HG03066 (cell line): ENCODE data around the gene CCR3.
A peak's percentile ranks its signal among the peaks of the same experiment; 100 is the strongest.
"Not testable (repeated sequence)": the region's sequence is repeated elsewhere in the genome, so short reads cannot be mapped to it uniquely, and the experiment has no call there.

Source experiments
- ATAC-seq: cut with Tn5 transposase; IDR thresholded peaks from one replicate; pipeline ENCODE4 v1.9.1; 2021; ENCODE audit warnings: low read depth; ENCODE audit not compliant: unreplicated experiment

CCR3 gene

DNA sequence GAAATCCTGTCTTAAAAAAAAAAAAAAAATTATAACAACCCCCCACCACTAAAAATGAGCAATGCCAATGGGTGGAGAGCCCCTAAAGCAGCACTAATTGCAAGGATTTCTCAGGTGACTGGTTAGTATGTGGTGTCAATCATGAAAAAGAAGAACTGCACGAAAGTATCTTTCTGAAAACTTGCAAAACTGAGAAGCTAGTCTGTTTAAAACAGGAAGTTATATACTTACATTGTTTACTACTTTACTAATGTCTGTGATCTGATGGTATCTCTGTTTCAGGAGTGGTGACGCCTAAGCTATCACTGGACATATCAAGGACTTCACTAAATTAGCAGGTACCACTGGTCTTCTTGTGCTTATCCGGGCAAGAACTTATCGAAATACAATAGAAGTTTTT lies at the start of gene CCR3:
Gene CCR3 (plus strand): TSS at position 341 of the 400 bp plus-strand sequence. CDS start 22,699 bp downstream, outside the sequence.
- ATAC-seq, result no peak

DNA sequence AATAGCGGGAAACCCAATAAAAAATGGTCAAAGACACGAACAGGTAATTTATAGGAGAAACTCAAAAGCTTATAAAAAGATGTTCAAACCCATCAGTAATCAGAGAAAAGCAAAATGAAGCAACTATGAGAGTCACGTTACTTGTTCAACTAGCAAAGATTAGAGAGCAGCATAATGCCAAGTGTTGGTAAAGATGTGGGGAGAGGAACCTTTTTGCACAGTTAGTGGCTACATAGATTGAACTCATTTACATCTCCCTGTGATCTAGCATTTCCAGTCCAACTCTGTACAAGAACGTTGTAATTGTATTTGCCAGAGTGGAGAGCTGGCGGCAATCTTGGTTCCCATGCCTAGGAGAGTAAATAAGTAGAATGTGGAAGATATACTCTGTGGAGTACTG lies 49.3 kb upstream of the CCR3 start:
- ATAC-seq, result no peak

DNA sequence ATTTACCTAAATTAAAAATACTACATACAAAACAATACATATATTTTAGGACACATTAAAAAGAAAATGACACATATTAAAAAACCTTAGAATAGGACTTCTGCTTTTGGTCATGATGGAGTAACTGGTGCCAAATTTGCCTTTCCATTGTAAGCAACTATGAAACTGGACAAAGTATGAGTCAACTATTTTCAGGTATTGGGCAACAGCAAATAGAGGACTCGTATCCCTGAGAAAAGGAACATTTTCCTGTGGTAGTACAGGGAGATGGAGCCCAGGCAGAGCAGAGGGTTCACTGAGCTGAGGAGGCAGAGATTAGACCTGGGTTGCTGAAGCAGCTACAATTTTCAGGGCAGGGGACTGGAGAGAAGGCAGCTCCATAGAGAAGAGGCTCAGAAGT lies 48.8 kb upstream of the CCR3 start:
- ATAC-seq, result no peak

DNA sequence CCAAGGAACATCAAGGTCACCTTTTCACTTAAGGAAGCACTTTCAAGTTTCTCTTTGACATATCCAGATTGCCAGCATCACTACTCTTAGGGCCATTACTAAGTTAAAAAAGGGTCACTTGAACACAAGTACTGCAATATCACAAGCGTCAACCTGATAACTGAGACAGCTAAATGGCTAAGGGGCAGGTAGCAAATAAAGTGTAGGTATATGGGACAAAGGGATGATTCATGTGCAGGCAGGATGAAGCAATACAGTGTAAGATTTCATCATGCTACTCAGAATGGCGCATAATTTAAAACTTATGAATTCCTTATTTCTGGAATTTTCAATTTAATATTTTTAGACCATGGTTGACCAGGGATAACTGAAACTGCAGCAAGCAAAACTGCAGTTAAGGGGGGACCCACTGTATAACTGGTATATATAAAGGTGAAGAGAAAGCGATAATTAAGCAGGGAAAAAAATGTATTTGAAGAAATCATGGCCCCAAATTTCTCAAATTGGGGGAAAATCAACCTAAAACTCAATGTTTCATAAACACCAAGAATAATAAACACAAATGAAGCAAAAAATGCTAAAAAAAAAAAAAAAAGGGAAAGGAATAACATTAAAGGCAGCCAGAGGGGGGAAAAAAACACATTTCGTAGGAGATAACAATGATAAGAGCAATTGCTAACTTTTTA lies 47.2 kb upstream of the CCR3 start:
- no peak for ATAC-seq

DNA sequence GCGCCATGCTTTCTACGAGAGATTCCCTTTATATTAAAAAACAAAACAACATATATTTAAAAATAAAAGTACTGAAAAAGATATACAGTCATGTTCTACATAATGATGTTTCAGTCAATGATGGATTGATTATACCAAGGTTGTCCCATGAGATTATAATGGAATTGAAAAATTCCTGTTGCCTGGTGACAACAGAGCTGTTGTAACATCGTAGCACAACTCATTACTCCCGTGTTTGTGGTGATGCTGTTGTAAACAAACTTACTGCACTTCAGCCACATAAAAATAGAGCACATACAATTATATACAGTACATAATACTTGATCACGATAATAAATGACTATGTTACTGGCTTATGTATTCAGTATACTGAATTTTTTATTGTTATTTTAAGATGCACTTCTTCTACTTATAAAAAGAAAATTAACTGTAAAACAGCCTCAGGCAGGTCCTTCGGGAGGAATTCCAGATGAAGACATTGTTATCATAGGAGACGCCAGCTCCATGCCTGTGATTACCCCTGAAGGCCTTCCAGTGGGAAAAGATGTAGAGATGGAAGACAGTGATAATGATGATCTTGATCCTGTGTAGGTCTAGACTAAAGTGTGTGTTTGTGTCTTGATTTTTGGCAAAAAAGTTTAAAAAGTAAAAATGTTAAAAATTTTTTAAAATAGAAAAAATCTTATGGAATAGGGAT lies 45.9 kb upstream of the CCR3 start:
- no peak for ATAC-seq

DNA sequence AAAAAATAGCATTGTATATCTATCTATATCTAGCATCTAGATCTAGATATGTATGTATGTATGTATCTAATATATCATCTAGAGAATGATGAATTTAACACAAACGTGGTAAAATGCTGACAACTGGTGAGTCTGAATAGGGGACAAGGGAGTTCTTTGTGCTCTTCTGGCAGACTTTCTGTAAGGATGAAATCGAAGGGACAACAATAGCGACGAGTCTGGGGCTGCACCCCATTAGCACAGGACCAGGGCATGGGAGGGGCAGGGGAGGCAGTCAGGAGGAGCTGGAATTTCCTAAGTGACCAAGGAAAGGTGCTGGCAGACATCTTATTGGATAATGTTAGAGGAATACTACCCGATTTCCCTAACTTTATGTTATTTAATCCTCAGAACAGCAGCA lies 42.0 kb upstream of the CCR3 start:
- ATAC-seq, result no peak

DNA sequence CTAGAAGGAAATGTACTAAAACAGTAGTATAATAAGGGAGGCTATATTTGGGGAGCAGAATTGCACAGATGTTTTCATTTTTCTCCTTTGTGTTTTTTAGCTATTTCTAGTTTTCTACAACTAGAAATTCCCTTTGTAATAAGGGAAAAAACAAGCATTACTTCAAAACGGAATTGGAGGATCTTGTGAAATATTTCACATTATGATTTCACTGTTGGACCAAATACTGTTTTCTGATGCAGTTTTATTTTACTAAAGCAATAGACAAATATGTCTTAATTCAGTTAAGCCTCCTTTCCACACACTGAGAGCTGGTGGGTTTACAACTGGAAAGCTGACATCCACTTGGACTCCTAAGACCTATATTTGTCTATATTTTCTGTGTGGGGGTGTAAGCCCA lies 41.5 kb upstream of the CCR3 start:
- no peak for ATAC-seq

DNA sequence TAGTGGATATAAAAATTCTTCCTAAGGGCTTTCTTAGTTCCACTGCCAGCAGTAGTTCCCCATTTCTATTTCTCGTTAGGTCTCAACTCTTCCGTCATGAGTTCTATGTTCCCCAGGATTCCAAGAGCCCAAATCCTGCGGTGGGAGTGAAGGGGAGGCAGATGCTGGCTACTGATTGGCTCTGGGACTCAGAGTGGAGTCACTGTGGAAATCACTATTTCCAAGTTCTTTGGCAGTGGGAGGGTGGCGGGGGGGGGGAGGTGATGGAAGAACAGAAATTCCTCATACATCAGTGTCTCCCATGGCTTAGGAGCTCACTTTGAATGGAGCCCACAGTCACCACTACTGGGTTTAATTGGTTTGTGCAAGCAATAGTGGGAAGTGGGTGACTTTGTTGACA lies 39.7 kb upstream of the CCR3 start:
- ATAC-seq, result no peak

DNA sequence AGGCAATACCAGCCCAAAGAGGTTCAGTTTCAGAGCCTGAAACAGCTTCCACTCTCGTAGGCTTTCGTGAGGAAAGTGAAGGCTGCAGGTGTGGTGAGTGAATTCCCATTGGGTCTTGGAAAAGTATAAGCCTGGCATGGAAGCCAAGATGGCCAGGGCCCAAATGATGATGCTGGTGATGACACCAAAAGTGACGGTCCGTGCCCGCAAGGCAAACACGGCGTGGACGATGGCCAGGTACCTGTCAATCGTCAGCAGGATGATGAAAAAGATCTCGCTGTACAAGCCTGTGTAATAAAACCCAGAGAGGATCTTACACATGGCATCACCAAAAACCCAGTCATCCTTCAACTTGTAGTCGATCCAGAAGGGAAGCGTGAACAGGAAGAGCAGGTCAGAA lies 38.6 kb upstream of the CCR3 start:
- ATAC-seq, result no peak

DNA sequence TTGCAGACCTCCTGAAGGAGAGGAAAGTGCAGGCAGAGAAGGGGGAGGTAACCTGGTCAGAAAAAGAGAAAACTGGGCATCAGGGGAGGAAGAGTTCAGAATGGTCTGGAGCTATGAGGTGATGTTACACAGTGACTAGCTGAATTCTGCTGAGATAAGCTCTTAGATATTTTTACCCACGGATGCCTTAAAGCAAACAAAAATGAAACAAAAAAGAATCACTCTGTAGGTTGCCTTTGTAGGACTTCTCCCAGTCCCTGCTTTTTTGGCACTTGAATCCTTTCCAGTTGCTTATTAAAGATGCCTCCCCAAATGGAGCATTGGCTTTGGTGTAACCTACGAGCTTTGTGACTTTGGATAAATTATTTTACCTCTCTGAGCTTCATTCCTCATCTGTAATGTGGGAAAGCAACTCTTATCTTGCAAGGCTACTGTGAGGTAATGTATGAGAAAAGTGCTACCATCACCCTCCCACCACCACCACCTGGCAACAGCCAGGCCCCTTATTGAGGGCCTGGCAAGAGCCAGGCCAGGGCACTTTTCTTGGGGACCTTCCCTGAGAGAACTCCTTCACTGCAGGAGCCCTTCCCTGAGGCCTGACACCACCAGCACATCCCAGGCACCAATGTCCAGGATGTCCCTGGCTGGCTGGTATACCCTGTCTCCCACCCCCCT lies 36.8 kb upstream of the CCR3 start:
- ATAC-seq, result no peak

DNA sequence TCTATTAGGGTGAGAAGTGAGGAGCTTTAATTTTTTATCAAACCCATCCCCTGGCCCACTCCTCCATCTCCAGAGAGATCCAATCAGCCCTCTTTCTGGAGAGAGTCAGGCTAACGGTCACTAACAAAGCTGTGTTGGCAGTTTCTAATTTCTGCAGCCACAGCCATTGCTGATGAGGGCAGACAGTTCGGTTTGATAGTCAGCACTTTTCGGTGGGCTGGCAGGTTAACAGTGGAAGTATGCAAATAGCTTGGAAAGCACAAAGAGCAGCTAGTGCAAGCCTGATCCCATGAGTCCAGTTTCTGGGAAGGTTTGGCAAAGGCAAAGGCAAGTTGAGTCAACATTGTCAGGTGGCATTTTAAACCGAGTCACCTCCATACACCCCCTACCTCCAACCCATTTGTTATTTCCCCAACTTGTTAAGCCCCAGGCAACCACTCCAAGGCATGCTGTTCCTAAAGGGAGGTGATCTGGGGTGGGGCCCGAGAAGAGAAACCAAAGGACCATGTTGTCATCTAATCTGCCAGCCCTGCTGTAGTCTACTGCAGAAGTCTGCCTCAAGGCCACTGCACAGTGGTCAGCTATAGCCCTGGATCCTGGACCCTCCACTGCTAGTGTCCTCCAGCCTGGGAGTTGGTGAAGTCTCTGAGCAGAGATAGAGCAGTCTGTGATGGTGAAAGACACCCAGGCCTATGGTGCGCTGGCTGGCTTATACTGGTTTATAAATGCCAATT lies 35.8 kb upstream of the CCR3 start:
- ATAC-seq, result no peak

DNA sequence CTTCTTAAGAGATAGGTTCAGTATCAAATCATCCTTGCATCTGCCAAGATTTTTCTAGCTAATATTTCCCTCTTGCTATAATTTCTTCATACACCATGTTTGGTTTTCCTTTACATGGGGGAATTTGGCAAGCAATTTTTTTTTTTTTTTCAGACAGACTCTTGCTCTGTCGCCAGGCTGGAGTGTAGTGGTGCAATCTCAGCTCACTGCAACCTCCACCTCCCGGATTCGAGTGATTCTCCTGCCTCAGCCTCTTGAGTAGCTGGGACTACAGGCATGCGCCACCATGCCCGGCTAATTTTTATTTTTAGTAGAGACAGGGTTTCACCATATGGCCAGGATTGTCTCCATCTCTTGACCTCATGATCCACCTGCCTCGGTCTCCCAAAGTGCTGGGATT lies 34.7 kb upstream of the CCR3 start:
- ATAC-seq, result not testable (repeated sequence)

DNA sequence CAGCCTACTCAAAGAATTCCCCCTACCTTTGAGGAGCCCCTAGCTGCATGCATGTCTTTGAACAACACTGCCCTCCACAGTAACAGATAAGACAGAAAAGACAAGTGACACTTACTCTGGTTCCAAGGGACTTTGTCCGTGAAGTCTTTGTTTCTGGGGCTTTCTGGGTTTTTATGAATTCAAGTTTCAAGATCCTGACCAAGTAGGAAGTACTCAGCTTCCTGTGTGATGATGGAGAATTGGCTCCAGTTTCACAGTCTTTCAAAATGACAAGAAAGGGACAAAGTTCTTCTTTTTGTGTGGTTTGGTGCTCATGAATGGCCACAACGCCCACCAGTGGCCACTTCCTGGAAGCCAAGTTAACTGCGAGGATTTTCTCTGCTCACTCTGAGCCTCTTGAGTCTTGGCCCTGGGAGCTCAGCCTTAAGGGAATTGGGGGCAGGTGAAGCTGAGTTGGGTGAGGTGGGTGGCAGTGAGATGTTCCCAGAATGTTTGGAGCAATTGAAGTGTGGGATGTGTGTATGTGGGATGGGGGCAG lies 34.0 kb upstream of the CCR3 start, which contains the start of gene CCR1:
Gene CCR1 (minus strand): TSS at position 147 of the 538 bp plus-strand sequence. CDS start 4,000 bp downstream, outside the sequence.
- ATAC-seq, result peak; percentile 79

DNA sequence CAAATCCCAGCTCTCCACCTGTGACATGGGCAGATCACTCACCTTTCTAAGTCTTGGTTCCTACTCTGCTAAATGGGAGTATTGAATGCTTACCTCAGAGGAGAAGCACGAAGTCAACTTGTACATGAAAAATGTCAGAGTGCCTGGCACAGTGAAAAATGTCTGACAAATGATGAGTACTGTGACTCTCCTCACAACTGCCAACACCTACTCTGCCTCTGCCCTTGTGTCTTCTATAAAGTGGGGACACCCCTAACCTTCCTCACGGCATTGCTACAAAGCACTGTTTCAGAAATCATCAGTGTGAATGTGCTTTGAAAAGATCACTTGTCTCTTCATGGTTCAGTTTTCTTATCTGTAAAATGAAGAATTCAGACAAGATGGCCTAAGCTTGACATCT lies 33.2 kb upstream of the CCR3 start:
- no peak for ATAC-seq

DNA sequence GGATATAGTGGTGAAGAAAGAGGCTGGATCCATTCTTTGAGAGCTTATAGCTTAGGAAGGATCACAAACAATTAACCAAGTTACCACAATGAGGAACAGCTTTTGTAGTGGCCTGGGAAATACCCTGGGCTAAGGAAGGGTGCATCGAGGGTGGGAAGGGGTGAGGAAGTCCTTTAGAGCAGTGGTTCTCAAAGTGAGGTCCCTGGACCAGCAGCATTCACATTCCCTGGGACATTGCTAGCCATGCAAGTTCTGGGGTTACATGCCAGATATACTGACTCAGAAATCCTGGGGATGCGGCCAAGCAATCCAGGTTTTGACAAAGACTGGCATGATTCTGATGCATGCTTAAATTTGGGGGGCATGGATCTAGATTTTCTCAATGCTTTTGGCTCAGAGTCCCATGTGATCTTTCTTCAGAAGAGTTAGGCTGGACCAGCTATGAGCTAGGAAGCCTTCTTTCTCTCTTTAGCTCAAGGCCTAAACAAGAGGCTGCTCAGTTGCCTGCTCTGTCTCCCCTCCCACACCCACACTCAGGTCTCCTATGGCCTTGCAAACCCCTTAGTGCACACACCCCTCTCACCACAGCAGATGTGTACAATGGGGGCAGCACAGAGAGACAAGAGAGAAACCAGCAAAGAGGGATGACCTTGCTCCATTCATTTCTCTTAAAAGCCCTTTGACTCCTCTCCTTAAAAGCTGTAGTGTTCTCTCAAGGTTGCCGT lies 32.4 kb upstream of the CCR3 start:
- ATAC-seq, result no peak

DNA sequence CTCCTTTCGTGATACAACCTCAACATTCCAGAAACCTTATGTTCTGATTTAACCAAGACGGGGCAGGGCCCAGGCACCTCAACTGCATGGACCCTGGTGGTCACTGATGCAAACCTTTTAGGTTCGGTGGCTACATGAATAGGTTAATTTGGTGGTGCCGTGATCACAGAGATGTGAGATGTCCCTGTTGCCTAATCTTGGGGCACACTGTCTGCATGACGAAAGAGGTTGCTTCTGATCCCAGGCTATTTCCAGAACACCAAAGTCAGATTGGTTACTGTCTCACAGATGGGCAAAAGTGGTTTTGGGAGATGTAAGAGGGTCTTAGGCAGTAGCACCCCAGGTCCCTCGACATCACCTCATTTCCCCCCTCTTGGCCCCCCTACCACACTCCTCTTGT lies 30.2 kb upstream of the CCR3 start:
- ATAC-seq, result no peak

DNA sequence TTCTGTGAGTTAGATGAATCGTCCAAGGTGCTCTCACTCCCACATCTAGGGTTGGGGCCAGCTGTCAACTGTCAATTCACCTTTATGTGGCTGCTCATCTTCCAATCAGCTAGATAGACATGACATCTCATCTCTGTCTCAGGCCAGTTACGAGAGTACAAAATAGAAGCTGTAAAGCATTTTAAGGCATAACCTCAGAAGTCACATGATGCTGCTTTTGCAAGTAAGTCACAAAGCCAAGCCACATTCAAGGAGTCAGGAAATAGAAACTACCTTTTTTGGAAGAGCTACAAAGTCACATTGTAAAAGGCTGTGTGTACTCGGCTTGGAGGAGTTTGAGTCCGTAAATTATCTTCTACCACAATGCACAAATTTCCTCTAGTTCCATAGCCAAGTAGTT lies 29.1 kb upstream of the CCR3 start:
- ATAC-seq, result no peak

DNA sequence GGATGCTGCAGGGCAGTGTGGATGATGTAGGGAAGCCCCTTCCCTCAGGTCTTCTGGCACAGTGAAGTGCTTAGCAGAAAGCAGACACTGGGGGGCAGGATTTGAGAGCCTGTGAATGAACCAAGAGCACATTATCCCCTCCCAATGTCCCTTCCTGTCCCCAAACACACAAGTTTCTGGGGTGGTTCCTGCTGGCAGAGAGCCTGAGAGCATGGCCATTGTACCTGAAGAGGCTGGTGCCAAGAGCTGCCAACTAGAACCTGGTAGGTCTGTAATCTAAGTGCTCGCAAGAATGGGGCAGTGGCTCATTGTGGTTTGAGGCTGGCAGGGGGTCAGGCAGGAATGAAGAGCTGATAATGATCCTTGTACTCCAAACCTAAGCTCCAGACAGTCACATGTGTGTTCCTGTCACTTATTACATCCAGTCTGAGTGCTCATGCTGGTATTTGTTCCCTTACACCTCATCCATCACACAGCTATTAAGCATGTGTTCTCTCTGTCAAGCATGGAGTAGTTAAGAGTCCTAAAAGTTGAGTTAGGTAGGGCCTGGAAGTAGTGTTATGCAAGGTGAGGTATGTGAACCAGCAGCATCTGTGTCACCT lies 27.4 kb upstream of the CCR3 start:
- ATAC-seq, result no peak

DNA sequence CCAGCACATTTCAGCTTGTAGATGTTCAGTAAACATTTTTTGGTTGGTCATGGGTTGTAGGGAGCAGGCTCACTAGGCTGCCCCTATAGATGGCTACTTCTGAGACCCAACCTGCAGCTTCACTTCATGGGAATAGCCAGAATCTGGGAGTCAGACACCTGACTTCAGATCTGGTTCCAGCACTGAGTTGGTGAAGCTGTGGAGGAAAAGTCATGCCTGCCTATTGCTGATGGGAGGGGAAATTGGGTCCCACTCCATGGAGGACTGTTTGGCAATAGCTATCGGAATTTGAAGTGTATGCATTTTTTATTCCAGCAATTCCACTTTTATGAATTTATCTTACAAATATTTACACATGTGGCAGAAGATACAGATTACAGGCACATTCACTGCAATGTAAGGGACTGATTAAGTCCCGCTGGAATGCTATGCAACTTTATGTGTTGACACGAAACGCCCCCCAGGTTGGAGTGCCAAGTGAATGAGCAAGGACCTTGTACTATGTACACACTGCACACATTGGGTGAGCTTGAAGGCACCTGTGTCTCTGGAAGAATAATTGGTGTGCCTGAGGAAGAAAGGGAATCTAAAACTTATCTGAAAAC lies 26.3 kb upstream of the CCR3 start:
- no peak for ATAC-seq
